ENCODE measurements around the gene TBC1D5. TPM values are rescaled to one million over a fixed set of nuclear protein-coding genes. Genes with fewer than 3 reads are reported as not detected.

Gene TBC1D5
- total RNA-seq, 1 donor from 2014 or later: 69.4 TPM

GRCh38 chr3:17259685-17260084, 482.7 kb downstream of the TBC1D5 start:
- Histone ChIP-seq H3K9me3 (ENCODE audit: control insufficient read depth in 3 of 3, low read length in 3 of 3) (no peaks in the 10 kb centered on the region), H3K36me3 (ENCODE audit: control insufficient read depth in 3 of 3, insufficient read depth in 3 of 3, low read length in 3 of 3) (no peaks in the 10 kb centered on the region), H3K27me3 (ENCODE audit: control insufficient read depth in 3 of 3, insufficient read depth in 3 of 3, low read length in 3 of 3) (no peaks in the 10 kb centered on the region), H3K27ac (ENCODE audit: low read depth, low read length) (no peak overlapping the region), H3K4me1 (ENCODE audit: control insufficient read depth in 3 of 3, insufficient read depth in 3 of 3, low read length in 3 of 3) (no peaks in the 10 kb centered on the region), H3K4me3 (ENCODE audit: low read length in 3 of 3) (no peak overlapping the region), H3K9ac (ENCODE audit: low read depth in 1 of 3, low read length in 3 of 3) (no peak overlapping the region)

- Histone ChIP-seq H3K27me3 (ENCODE audit: control insufficient read depth in 3 of 3, insufficient read depth in 3 of 3, low read length in 3 of 3) (no peaks in the 10 kb centered on the region), H3K9me3 (ENCODE audit: control insufficient read depth in 3 of 3, low read length in 3 of 3) (no peaks in the 10 kb centered on the region), H3K36me3 (ENCODE audit: control insufficient read depth in 3 of 3, insufficient read depth in 3 of 3, low read length in 3 of 3) (no peaks in the 10 kb centered on the region), H3K4me3 (ENCODE audit: low read length in 3 of 3) (no peak overlapping the region), H3K4me1 (ENCODE audit: control insufficient read depth in 3 of 3, insufficient read depth in 3 of 3, low read length in 3 of 3) (no peaks in the 10 kb centered on the region), H3K9ac (ENCODE audit: low read depth in 1 of 3, low read length in 3 of 3) (no peak overlapping the region), H3K27ac (ENCODE audit: low read depth, low read length) (no peak overlapping the region)
Observed at GRCh38 chr3:17258823-17259436, 483.5 kb downstream of the TBC1D5 start.

GRCh38 chr3:17257269-17257668, 485.2 kb downstream of the TBC1D5 start:
- H3K27ac ChIP-seq (ENCODE audit: low read depth, low read length): no peak overlapping the region
- no peak overlapping the region for H3K4me3 ChIP-seq (ENCODE audit: low read length in 3 of 3)
- no peaks in the 10 kb centered on the region for H3K4me1 ChIP-seq (ENCODE audit: control insufficient read depth in 3 of 3, insufficient read depth in 3 of 3, low read length in 3 of 3)
- H3K36me3 ChIP-seq (ENCODE audit: control insufficient read depth in 3 of 3, insufficient read depth in 3 of 3, low read length in 3 of 3): no peaks in the 10 kb centered on the region
- H3K27me3 ChIP-seq (ENCODE audit: control insufficient read depth in 3 of 3, insufficient read depth in 3 of 3, low read length in 3 of 3): no peaks in the 10 kb centered on the region
- no peak overlapping the region for H3K9ac ChIP-seq (ENCODE audit: low read depth in 1 of 3, low read length in 3 of 3)
- H3K9me3 ChIP-seq (ENCODE audit: control insufficient read depth in 3 of 3, low read length in 3 of 3): no peaks in the 10 kb centered on the region

GRCh38 chr3:17243621-17244020, 498.8 kb downstream of the TBC1D5 start:
- Histone ChIP-seq H3K4me3 (ENCODE audit: low read length in 3 of 3) (no peak overlapping the region), H3K36me3 (ENCODE audit: control insufficient read depth in 3 of 3, insufficient read depth in 3 of 3, low read length in 3 of 3) (no peaks in the 10 kb centered on the region), H3K27me3 (ENCODE audit: control insufficient read depth in 3 of 3, insufficient read depth in 3 of 3, low read length in 3 of 3) (no peaks in the 10 kb centered on the region), H3K9ac (ENCODE audit: low read depth in 1 of 3, low read length in 3 of 3) (no peak overlapping the region), H3K27ac (ENCODE audit: low read depth, low read length) (no peak overlapping the region), H3K4me1 (ENCODE audit: control insufficient read depth in 3 of 3, insufficient read depth in 3 of 3, low read length in 3 of 3) (no peaks in the 10 kb centered on the region), H3K9me3 (ENCODE audit: control insufficient read depth in 3 of 3, low read length in 3 of 3) (peaks cover 0 to 3% (median 0%) of the 10 kb centered on the region in 3 donors)

- Histone ChIP-seq H3K9ac (ENCODE audit: low read depth in 1 of 3, low read length in 3 of 3) (no peak overlapping the region), H3K27me3 (ENCODE audit: control insufficient read depth in 3 of 3, insufficient read depth in 3 of 3, low read length in 3 of 3) (no peaks in the 10 kb centered on the region), H3K9me3 (ENCODE audit: control insufficient read depth in 3 of 3, low read length in 3 of 3) (no peaks in the 10 kb centered on the region), H3K27ac (ENCODE audit: low read depth, low read length) (no peak overlapping the region), H3K4me1 (ENCODE audit: control insufficient read depth in 3 of 3, insufficient read depth in 3 of 3, low read length in 3 of 3) (no peaks in the 10 kb centered on the region), H3K4me3 (ENCODE audit: low read length in 3 of 3) (no peak overlapping the region), H3K36me3 (ENCODE audit: control insufficient read depth in 3 of 3, insufficient read depth in 3 of 3, low read length in 3 of 3) (no peaks in the 10 kb centered on the region)
Observed at GRCh38 chr3:17239417-17239816, 503.0 kb downstream of the TBC1D5 start.

- no peaks in the 10 kb centered on the region for H3K27me3 ChIP-seq (ENCODE audit: control insufficient read depth in 3 of 3, insufficient read depth in 3 of 3, low read length in 3 of 3)
- no peaks in the 10 kb centered on the region for H3K9me3 ChIP-seq (ENCODE audit: control insufficient read depth in 3 of 3, low read length in 3 of 3)
- H3K4me1 ChIP-seq (ENCODE audit: control insufficient read depth in 3 of 3, insufficient read depth in 3 of 3, low read length in 3 of 3): peaks cover 0 to 2% (median 0%) of the 10 kb centered on the region in 3 donors
- no peak overlapping the region for H3K27ac ChIP-seq (ENCODE audit: low read depth, low read length)
- H3K9ac ChIP-seq (ENCODE audit: low read depth in 1 of 3, low read length in 3 of 3): no peak overlapping the region
- no peaks in the 10 kb centered on the region for H3K36me3 ChIP-seq (ENCODE audit: control insufficient read depth in 3 of 3, insufficient read depth in 3 of 3, low read length in 3 of 3)
- H3K4me3 ChIP-seq (ENCODE audit: low read length in 3 of 3): no peak overlapping the region
Observed at GRCh38 chr3:17238023-17238422, 504.4 kb downstream of the TBC1D5 start.

- H3K36me3 ChIP-seq (ENCODE audit: control insufficient read depth in 3 of 3, insufficient read depth in 3 of 3, low read length in 3 of 3): no peaks in the 10 kb centered on the region
- H3K9me3 ChIP-seq (ENCODE audit: control insufficient read depth in 3 of 3, low read length in 3 of 3): no peaks in the 10 kb centered on the region
- H3K4me3 ChIP-seq (ENCODE audit: low read length in 3 of 3): no peak overlapping the region
- no peaks in the 10 kb centered on the region for H3K27me3 ChIP-seq (ENCODE audit: control insufficient read depth in 3 of 3, insufficient read depth in 3 of 3, low read length in 3 of 3)
- no peak overlapping the region for H3K9ac ChIP-seq (ENCODE audit: low read depth in 1 of 3, low read length in 3 of 3)
- no peak overlapping the region for H3K27ac ChIP-seq (ENCODE audit: low read depth, low read length)
- peaks cover 0 to 8% (median 2%) of the 10 kb centered on the region in 3 donors for H3K4me1 ChIP-seq (ENCODE audit: control insufficient read depth in 3 of 3, insufficient read depth in 3 of 3, low read length in 3 of 3)
Observed at GRCh38 chr3:17235310-17235709, 507.1 kb downstream of the TBC1D5 start.

- H3K4me3 ChIP-seq (ENCODE audit: low read length in 3 of 3): no peak overlapping the region
- no peaks in the 10 kb centered on the region for H3K27me3 ChIP-seq (ENCODE audit: control insufficient read depth in 3 of 3, insufficient read depth in 3 of 3, low read length in 3 of 3)
- H3K27ac ChIP-seq (ENCODE audit: low read depth, low read length): no peak overlapping the region
- H3K4me1 ChIP-seq (ENCODE audit: control insufficient read depth in 3 of 3, insufficient read depth in 3 of 3, low read length in 3 of 3): peaks cover 0 to 8% (median 2%) of the 10 kb centered on the region in 3 donors
- no peak overlapping the region for H3K9ac ChIP-seq (ENCODE audit: low read depth in 1 of 3, low read length in 3 of 3)
- no peaks in the 10 kb centered on the region for H3K36me3 ChIP-seq (ENCODE audit: control insufficient read depth in 3 of 3, insufficient read depth in 3 of 3, low read length in 3 of 3)
- H3K9me3 ChIP-seq (ENCODE audit: control insufficient read depth in 3 of 3, low read length in 3 of 3): no peaks in the 10 kb centered on the region
Observed at GRCh38 chr3:17234382-17234781, 508.0 kb downstream of the TBC1D5 start.

- no peak overlapping the region for H3K9ac ChIP-seq (ENCODE audit: low read depth in 1 of 3, low read length in 3 of 3)
- H3K36me3 ChIP-seq (ENCODE audit: control insufficient read depth in 3 of 3, insufficient read depth in 3 of 3, low read length in 3 of 3): no peaks in the 10 kb centered on the region
- H3K27ac ChIP-seq (ENCODE audit: low read depth, low read length): no peak overlapping the region
- no peak overlapping the region for H3K4me3 ChIP-seq (ENCODE audit: low read length in 3 of 3)
- H3K27me3 ChIP-seq (ENCODE audit: control insufficient read depth in 3 of 3, insufficient read depth in 3 of 3, low read length in 3 of 3): no peaks in the 10 kb centered on the region
- H3K4me1 ChIP-seq (ENCODE audit: control insufficient read depth in 3 of 3, insufficient read depth in 3 of 3, low read length in 3 of 3): peaks cover 0 to 8% (median 2%) of the 10 kb centered on the region in 3 donors
- no peaks in the 10 kb centered on the region for H3K9me3 ChIP-seq (ENCODE audit: control insufficient read depth in 3 of 3, low read length in 3 of 3)
Observed at GRCh38 chr3:17233398-17233800, 509.0 kb downstream of the TBC1D5 start.

GRCh38 chr3:17232442-17232841, 510.0 kb downstream of the TBC1D5 start:
- H3K27me3 ChIP-seq (ENCODE audit: control insufficient read depth in 3 of 3, insufficient read depth in 3 of 3, low read length in 3 of 3): no peaks in the 10 kb centered on the region
- no peak overlapping the region for H3K4me3 ChIP-seq (ENCODE audit: low read length in 3 of 3)

More at GRCh38 chr3:17232442-17232841, 510.0 kb downstream of the TBC1D5 start:
- H3K9ac ChIP-seq (ENCODE audit: low read depth in 1 of 3, low read length in 3 of 3): no peak overlapping the region
- H3K27ac ChIP-seq (ENCODE audit: low read depth, low read length): no peak overlapping the region
- no peaks in the 10 kb centered on the region for H3K9me3 ChIP-seq (ENCODE audit: control insufficient read depth in 3 of 3, low read length in 3 of 3)
- no peaks in the 10 kb centered on the region for H3K36me3 ChIP-seq (ENCODE audit: control insufficient read depth in 3 of 3, insufficient read depth in 3 of 3, low read length in 3 of 3)
- peaks cover 0 to 8% (median 2%) of the 10 kb centered on the region in 3 donors for H3K4me1 ChIP-seq (ENCODE audit: control insufficient read depth in 3 of 3, insufficient read depth in 3 of 3, low read length in 3 of 3)
